K562 (cell line): ENCODE results near the gene OR2V2. TPM values are rescaled to one million over a fixed set of nuclear protein-coding genes. Genes with fewer than 3 reads are reported as not detected.

Experiments used
- ATAC-seq: fragments of 200-7000 bp; cut with Tn5 transposase; 3 replicates; pipeline ENCODE4 v1.9.1; 2020; ENCODE audit warnings: moderate library complexity
- BruUV-seq: library from RNA; stranded (reverse); fragments of 400-500 nt; replicated peaks from 2 replicates; lab custom pipeline; 2021; lab: Mats Ljungman, UMichigan
- CTCF ChIA-PET: fragments of 300-600 bp; formaldehyde crosslinking; extraction: SDS; loops from one replicate; lab custom pipeline; 2021; ENCODE audit warnings: low intra/inter-chr PET ratio; lab: Yijun Ruan, JAX
- POLR2A ChIA-PET: fragments of 300-600, 350-650 bp; sonication (Branson Sonifier 250); formaldehyde crosslinking; extraction: SDS; loops from one replicate; lab custom pipeline; 2021; ENCODE audit warnings: antibody characterized with exemption, inconsistent platforms; lab: Yijun Ruan, JAX
- DNase-seq, 4 experiments: peaks; one replicate each; pipeline versions ENCODE4 v3.0.0 to v3.0.0-alpha.2; 2011 to 2018; ENCODE audit warnings: low spot score in 3 of 4, mixed read lengths in 3 of 4; ENCODE audit errors: extremely low read depth in 1 of 4
- FAIRE-seq: peaks from 2 replicates; lab custom pipeline; 2011; peaks lifted over from hg19 to GRCh38; lab: Jason Lieb, UNC
- H2AFZ ChIP-seq: 2 replicates; pipeline ENCODE4 v1.6.0; 2011; ENCODE audit warnings: low read depth, low read length, control low read depth, inconsistent platforms
- H3K27ac ChIP-seq: fragments of 200-600 bp; 3 replicates; pipeline ENCODE4 v1.8.0; 2011; ENCODE audit warnings: low read depth, mild to moderate bottlenecking, control low read depth, inconsistent platforms, low read length, moderate library complexity, mixed read lengths; ENCODE audit errors: extremely low read depth
- H3K27me3 ChIP-seq, 2 experiments: fragments of 300-600 bp in 1 of 2; 2 replicates in 1 of 2; 3 replicates in 1 of 2; pipeline versions ENCODE4 v1.6.0 to v1.8.0; 2011; ENCODE audit warnings: inconsistent platforms in 2 of 2, low read length in 2 of 2, mild to moderate bottlenecking in 1 of 2, mixed read lengths in 1 of 2, moderate library complexity in 1 of 2; ENCODE audit not compliant: control insufficient read depth in 2 of 2, insufficient read depth in 2 of 2
- H3K36me3 ChIP-seq: fragments of 300-600 bp; 3 replicates; pipeline ENCODE4 v1.8.0; 2011; ENCODE audit warnings: mild to moderate bottlenecking, low read length, inconsistent platforms; ENCODE audit not compliant: control insufficient read depth, insufficient read depth
- H3K4me1 ChIP-seq, 2 experiments: fragments of 200-600 bp in 1 of 2; replicated peaks in 1 of 2; 2 replicates in 1 of 2; 3 replicates in 1 of 2; pipeline versions ENCODE4 v1.5.1 to v1.8.0; 2011; ENCODE audit warnings: inconsistent platforms in 2 of 2, low read length in 2 of 2, mild to moderate bottlenecking in 1 of 2, mixed read lengths in 1 of 2, moderate library complexity in 1 of 2; ENCODE audit not compliant: control insufficient read depth in 2 of 2, insufficient read depth in 2 of 2
- H3K4me2 ChIP-seq: 2 replicates; pipeline ENCODE4 v1.6.1; 2011; ENCODE audit warnings: low read length, control low read depth, inconsistent platforms, mixed read lengths; ENCODE audit not compliant: insufficient read depth
- H3K4me3 ChIP-seq: fragments of 200-600 bp; sonication (generic), shearing (Covaris generic); 2 replicates; pipeline ENCODE4 v1.5.1; 2016; ENCODE audit warnings: control low read depth, inconsistent platforms
- H3K79me2 ChIP-seq: fragments of 200-600 bp; 3 replicates; pipeline ENCODE4 v1.8.0; 2011; ENCODE audit warnings: low read length, inconsistent platforms; ENCODE audit not compliant: control insufficient read depth, insufficient read depth
- H3K9ac ChIP-seq, 2 experiments: 2 replicates each; pipeline versions ENCODE4 v1.6.0 to v1.6.1; 2011; ENCODE audit warnings: low read depth in 2 of 2, low read length in 2 of 2, control low read depth in 1 of 2, inconsistent platforms in 1 of 2, mild to moderate bottlenecking in 1 of 2, mixed read lengths in 1 of 2; ENCODE audit not compliant: insufficient read depth in 1 of 2
- H3K9me1 ChIP-seq: one replicate; pipeline ENCODE4 v1.6.0; 2011; ENCODE audit warnings: inconsistent platforms, mild to moderate bottlenecking, low read length, moderate library complexity; ENCODE audit not compliant: control insufficient read depth, insufficient read depth
- H3K9me3 ChIP-seq: replicated peaks from 2 replicates; pipeline ENCODE4 v1.5.1; 2011; ENCODE audit warnings: low read depth, low read length, inconsistent platforms; ENCODE audit not compliant: control insufficient read depth, insufficient read depth
- H4K20me1 ChIP-seq: replicated peaks from 2 replicates; pipeline ENCODE4 v1.6.1; 2011; ENCODE audit warnings: low read length, inconsistent platforms, mixed read lengths; ENCODE audit not compliant: control insufficient read depth, insufficient read depth
- DPF2 ChIP-seq: fragments of 450-650 bp; IDR thresholded peaks from 2 replicates; pipeline ENCODE4 v1.6.1; 2016
- ELF1 ChIP-seq: fragments of 200-800 bp; sonication (Bioruptor generic); IDR thresholded peaks from 2 replicates; pipeline ENCODE4 v1.6.1; 2016; ENCODE audit warnings: missing genetic modification characterization, missing compliant biosample characterization
- ELF4 ChIP-seq: fragments of 450-650 bp; formaldehyde crosslinking; IDR thresholded peaks from 2 replicates; pipeline ENCODE4 v1.4.0; 2022; ENCODE audit warnings: missing genetic modification characterization
- FOXP1 ChIP-seq: sonication (generic); formaldehyde crosslinking; IDR thresholded peaks from 2 replicates; pipeline ENCODE4 v1.8.0; 2022; ENCODE audit warnings: mild to moderate bottlenecking, missing genetic modification reagents
- MYC ChIP-seq, 2 experiments: fragments of 250-450 bp in 1 of 2; sonication (Bioruptor Pico) in 1 of 2; IDR thresholded peaks; 2 replicates each; pipeline versions ENCODE4 v1.5.1 to v1.6.1; 2012 to 2021; ENCODE audit warnings: low read depth in 2 of 2, borderline replicate concordance in 1 of 2, improper control_type of control experiment in 1 of 2, low read length in 1 of 2, mild to moderate bottlenecking in 1 of 2, moderate library complexity in 1 of 2
- NCOA6 ChIP-seq: fragments of 450-650 bp; IDR thresholded peaks from 2 replicates; pipeline ENCODE4 v1.6.1; 2017; ENCODE audit warnings: mild to moderate bottlenecking
- PCBP1 ChIP-seq: fragments of 200-400 bp; formaldehyde crosslinking; IDR thresholded peaks from 2 replicates; pipeline ENCODE4 v1.6.1; 2018; ENCODE audit warnings: mild to moderate bottlenecking, low read depth, low read length; ENCODE audit not compliant: poor library complexity, severe bottlenecking
- PCBP2 ChIP-seq: fragments of 200-400 bp; formaldehyde crosslinking; IDR thresholded peaks from 2 replicates; pipeline ENCODE4 v1.6.1; 2018; ENCODE audit warnings: low read length, low read depth, mild to moderate bottlenecking, moderate library complexity; ENCODE audit not compliant: poor library complexity, severe bottlenecking
- PKNOX1 ChIP-seq: fragments of 450-650 bp; IDR thresholded peaks from 2 replicates; pipeline ENCODE4 v1.6.1; 2016
- RFX5 ChIP-seq: IDR thresholded peaks from 2 replicates; pipeline ENCODE4 v1.6.1; 2011; ENCODE audit warnings: low read depth, mild to moderate bottlenecking, improper control_type of control experiment, low read length
- ZNF175 ChIP-seq: fragments of 200-800 bp; sonication (Bioruptor generic); IDR thresholded peaks from 2 replicates; pipeline ENCODE4 v1.6.1; 2016; ENCODE audit warnings: low read depth, mild to moderate bottlenecking, missing genetic modification characterization, missing compliant biosample characterization
- ZNF511 ChIP-seq: sonication (generic); formaldehyde crosslinking; IDR thresholded peaks from 2 replicates; pipeline ENCODE4 v1.8.0; 2022; ENCODE audit warnings: mild to moderate bottlenecking, missing genetic modification reagents
- WGBS: fragments of 100-300 bp; shearing (Covaris generic); methylation state at CpG from one replicate; pipeline ENCODE4 v1.1.6; 2016; ENCODE audit warnings: low coverage, mixed read lengths; ENCODE audit not compliant: insufficient coverage; ENCODE audit errors: missing lambda C conversion rate; 5-methylcytosine and 5-hydroxymethylcytosine counted together
- in situ Hi-C: fragments of 300-500 bp; cut with MboI; formaldehyde crosslinking; loops from 4 replicates; pipeline ENCODE4 v1.15.0; 2018; ENCODE audit warnings: inconsistent platforms, mixed read lengths
- intact Hi-C: fragments of 100-400 bp; cut with micrococcal nuclease; formaldehyde crosslinking; loops from 2 replicates; pipeline ENCODE4 v1.14.2; 2022
- polyA plus RNA-seq, 8 experiments: library from polyadenylated mRNA; depleted of rRNA in 4 of 8; stranded (reverse) in 5 of 8; unstranded in 3 of 8; fragments of >200 nt; fragmentation: Nextera tagmentation in 2 of 8; fragmentation: Illumina TruSeq in 1 of 8; extraction: Ambion mirVana in 2 of 8; extraction: Trizol in 1 of 8; gene quantifications; 2 replicates each; pipeline versions ENCODE4 v1.2.1 to v1.2.3, GENCODE V29; 2011 to 2014; ENCODE audit warnings: inconsistent platforms in 1 of 8, missing spikeins in 1 of 8
- total RNA-seq, 7 experiments: library from RNA; depleted of rRNA in 6 of 7; stranded (reverse); fragments of >200 nt in 6 of 7; fragmentation: Illumina TruSeq in 2 of 7; extraction: Trizol in 2 of 7; gene quantifications; 2 replicates each; pipeline versions ENCODE4 v1.2.1 to v1.2.3, GENCODE V29; 2011 to 2021; ENCODE audit warnings: low replicate concordance in 1 of 7
- TF ChIP-seq, protein P1 (sequence below), 2 experiments: IDR thresholded peaks; 2 replicates each; pipeline ENCODE4 v1.6.1; 2012; ENCODE audit warnings: improper control_type of control experiment in 2 of 2, low read depth in 2 of 2, low read length in 2 of 2, borderline replicate concordance in 1 of 2

OR2V2 gene
- total and polyA plus RNA-seq, 9 of the 15 experiments (the other 6 are each of a cell fraction or from before 2014, with no cell fraction given) = 0.01 TPM; not detected in 8

- intact Hi-C loops (no loop called here), in situ Hi-C loops (no loop called here)
- no peaks in the 10 kb centered on the region for H4K20me1 ChIP-seq
- ChIA-PET CTCF (no interaction called here), POLR2A (interaction anchor here (0.6 to 5.0 kb wide), 2 partner anchors 13 to 41 kb away, joined by 3 to 69 read pairs; no protein-coding TSS in a partner anchor)
- H3K4me2 ChIP-seq = peak overlapping the region; percentile 75
- H3K36me3 ChIP-seq = no peaks in the 10 kb centered on the region
- ATAC-seq = peak; percentile 43
- peak overlapping the region; percentile 50 to 93; a peak in 3 of 4 replicates for H3K9ac ChIP-seq
- BruUV-seq = no TSS peak
- peak overlapping the region; percentile 60 for H3K4me3 ChIP-seq
- WGBS = 1% methylated on average over 29 of the region's 67 CpGs
- FAIRE-seq = peak; percentile 19
- no peaks in the 10 kb centered on the region for H3K27me3 ChIP-seq
- H2AFZ ChIP-seq = peak overlapping the region; percentile 91
- peak overlapping the region; percentile 56; the same call in 2 of the 3 replicates for H3K27ac ChIP-seq
- no peaks in the 10 kb centered on the region for H3K9me1 ChIP-seq
- H3K4me1 ChIP-seq = peaks cover 29 to 47% of the 10 kb centered on the region in 2 experiments; a peak in 4 of 5 replicates
- peak; percentile 50 to 73 (median 62) for DNase-seq
- no peaks in the 10 kb centered on the region for H3K9me3 ChIP-seq
- no peaks in the 10 kb centered on the region for H3K79me2 ChIP-seq
- TF ChIP-seq, protein P1, sequence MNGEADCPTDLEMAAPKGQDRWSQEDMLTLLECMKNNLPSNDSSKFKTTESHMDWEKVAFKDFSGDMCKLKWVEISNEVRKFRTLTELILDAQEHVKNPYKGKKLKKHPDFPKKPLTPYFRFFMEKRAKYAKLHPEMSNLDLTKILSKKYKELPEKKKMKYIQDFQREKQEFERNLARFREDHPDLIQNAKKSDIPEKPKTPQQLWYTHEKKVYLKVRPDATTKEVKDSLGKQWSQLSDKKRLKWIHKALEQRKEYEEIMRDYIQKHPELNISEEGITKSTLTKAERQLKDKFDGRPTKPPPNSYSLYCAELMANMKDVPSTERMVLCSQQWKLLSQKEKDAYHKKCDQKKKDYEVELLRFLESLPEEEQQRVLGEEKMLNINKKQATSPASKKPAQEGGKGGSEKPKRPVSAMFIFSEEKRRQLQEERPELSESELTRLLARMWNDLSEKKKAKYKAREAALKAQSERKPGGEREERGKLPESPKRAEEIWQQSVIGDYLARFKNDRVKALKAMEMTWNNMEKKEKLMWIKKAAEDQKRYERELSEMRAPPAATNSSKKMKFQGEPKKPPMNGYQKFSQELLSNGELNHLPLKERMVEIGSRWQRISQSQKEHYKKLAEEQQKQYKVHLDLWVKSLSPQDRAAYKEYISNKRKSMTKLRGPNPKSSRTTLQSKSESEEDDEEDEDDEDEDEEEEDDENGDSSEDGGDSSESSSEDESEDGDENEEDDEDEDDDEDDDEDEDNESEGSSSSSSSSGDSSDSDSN (IDR thresholded peaks at IDR 0.05; ENCODE audit: borderline replicate concordance in 1 of 2, low read depth in 2 of 2, low read length in 2 of 2) = peak in 1 of 2 experiments; percentile 61; a peak in 1 of 4 replicates
- TF ChIP-seq ELF1 = peak; percentile 61
- peak; percentile 68; the same call in 1 of the 2 replicates for TF ChIP-seq MYC (IDR thresholded peaks at IDR 0.05; ENCODE audit: low read depth, low read length)
- TF ChIP-seq MYC (CRISPR knock-in tag; IDR thresholded peaks at IDR 0.05; ENCODE audit: borderline replicate concordance, low read depth) = no peak
- no peak for TF ChIP-seq ZNF175
- TF ChIP-seq PCBP2 = no peak
- peak; percentile 68; the same call in 1 of the 2 replicates for TF ChIP-seq ZNF511 (CRISPR knock-in tag)
- no peak for TF ChIP-seq ELF4
- TF ChIP-seq PCBP1 = peak; percentile 80
- no peak for TF ChIP-seq RFX5
- peak; percentile 73 for TF ChIP-seq NCOA6
- TF ChIP-seq PKNOX1 = peak; percentile 57
- TF ChIP-seq FOXP1 (CRISPR knock-in tag) = 0 out of 2 replicates have a peak, but pooled peaks have one; percentile 46
- TF ChIP-seq DPF2 = peak; percentile 59
These were observed 56.9 kb downstream of the OR2V2 start for GRCh38 chr5:181204113-181204825.
